22Rv1 (cell line): ENCODE results near the gene NCBP1.

Source experiments
- H3K27ac ChIP-seq: fragments of 450-650 bp; 2 replicates; pipeline ENCODE4 v1.5.1; 2017
- ZFX ChIP-seq: fragments of 450-650 bp; IDR thresholded peaks from 2 replicates; pipeline ENCODE4 v1.6.1; 2017; ENCODE audit warnings: antibody characterized with exemption, borderline replicate concordance
- TF ChIP-seq, protein P1 (sequence below): fragments of 450-650 bp; IDR thresholded peaks from 2 replicates; pipeline ENCODE4 v1.5.1; 2017; ENCODE audit warnings: mild to moderate bottlenecking

Gene NCBP1

GRCh38 chr9:97722331-97722730, 88.7 kb downstream of the NCBP1 start:
- TF ChIP-seq, protein P1, sequence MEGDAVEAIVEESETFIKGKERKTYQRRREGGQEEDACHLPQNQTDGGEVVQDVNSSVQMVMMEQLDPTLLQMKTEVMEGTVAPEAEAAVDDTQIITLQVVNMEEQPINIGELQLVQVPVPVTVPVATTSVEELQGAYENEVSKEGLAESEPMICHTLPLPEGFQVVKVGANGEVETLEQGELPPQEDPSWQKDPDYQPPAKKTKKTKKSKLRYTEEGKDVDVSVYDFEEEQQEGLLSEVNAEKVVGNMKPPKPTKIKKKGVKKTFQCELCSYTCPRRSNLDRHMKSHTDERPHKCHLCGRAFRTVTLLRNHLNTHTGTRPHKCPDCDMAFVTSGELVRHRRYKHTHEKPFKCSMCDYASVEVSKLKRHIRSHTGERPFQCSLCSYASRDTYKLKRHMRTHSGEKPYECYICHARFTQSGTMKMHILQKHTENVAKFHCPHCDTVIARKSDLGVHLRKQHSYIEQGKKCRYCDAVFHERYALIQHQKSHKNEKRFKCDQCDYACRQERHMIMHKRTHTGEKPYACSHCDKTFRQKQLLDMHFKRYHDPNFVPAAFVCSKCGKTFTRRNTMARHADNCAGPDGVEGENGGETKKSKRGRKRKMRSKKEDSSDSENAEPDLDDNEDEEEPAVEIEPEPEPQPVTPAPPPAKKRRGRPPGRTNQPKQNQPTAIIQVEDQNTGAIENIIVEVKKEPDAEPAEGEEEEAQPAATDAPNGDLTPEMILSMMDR: no peak
- TF ChIP-seq ZFX: no peak

More at GRCh38 chr9:97722331-97722730, 88.7 kb downstream of the NCBP1 start:
- H3K27ac ChIP-seq: no peak overlapping the region
